ENCODE results near the gene DHRS13. TPM values are rescaled to one million over a fixed set of nuclear protein-coding genes. Genes with fewer than 3 reads are reported as not detected.

DHRS13 gene
- total and polyA plus RNA-seq, 2 experiments from 2014 or later: 2.6 to 5.2 TPM

DNA sequence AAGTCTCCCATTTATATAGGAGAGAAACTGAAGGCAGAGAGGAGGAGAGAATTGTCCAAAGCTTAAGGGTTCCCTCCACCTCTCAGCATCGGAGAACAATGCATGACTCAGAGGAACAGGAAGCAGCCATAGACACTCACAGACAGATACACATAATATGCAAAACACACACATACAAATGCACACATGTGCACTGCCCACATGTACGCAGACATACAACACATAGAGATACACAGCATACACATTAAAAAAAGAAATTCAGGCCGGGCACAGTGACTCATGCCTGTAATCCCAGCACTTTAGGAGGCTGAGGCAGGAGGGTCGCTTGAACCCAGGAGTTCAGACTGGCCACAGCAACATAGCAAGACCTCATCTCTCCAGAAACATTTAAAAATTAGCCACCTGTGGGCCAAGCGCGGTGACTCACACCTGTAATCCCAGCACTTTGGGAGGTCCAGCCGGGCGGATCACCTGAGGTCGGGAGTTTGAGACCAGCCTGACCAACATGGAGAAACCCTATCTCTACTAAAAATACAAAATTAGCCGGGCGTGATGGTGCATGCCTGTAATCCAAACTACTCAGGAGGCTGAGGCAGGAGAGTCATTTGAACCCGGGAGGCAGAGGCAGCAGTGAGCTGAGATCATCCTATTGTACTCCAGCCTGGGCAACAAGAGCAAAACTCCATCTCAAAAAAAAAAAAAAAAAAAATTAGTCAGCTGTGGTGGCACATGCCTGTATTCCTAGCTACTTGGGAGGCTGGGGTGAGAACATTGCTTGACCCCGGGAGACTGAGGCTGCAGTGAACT lies 36.7 kb downstream of the DHRS13 start:
- H2AFZ ChIP-seq: peak overlapping the region; percentile 65; the same call in 1 of the 2 replicates
- H4K20me1 ChIP-seq (ENCODE audit: insufficient read depth): no peaks in the 10 kb centered on the region
- no peaks in the 10 kb centered on the region for H3K79me2 ChIP-seq (ENCODE audit: insufficient read depth)
- H3K27me3 ChIP-seq (replicated peaks; ENCODE audit: insufficient read depth): no peaks in the 10 kb centered on the region
- 84 to 85% methylated on average over 13 of the region's 13 CpGs for WGBS, 2 experiments (ENCODE audit: low coverage in 1 of 2, low lambda C conversion rate in 2 of 2, missing lambda C conversion rate in 2 of 2)
- H3K9me3 ChIP-seq (ENCODE audit: low read depth): no peaks in the 10 kb centered on the region
- H3F3A ChIP-seq (ENCODE audit: insufficient read depth): no peaks in the 10 kb centered on the region
- no peaks in the 10 kb centered on the region for H3K9me2 ChIP-seq (ENCODE audit: insufficient read depth)
- H3K27ac ChIP-seq: no peak overlapping the region
- H3K4me1 ChIP-seq (ENCODE audit: insufficient read depth): no peaks in the 10 kb centered on the region
- in situ Hi-C loops (cut with MboI): no loop called here
- no peak overlapping the region for H3K9ac ChIP-seq
- no peak overlapping the region for H3K4me3 ChIP-seq
- TF ChIP-seq EZH2phosphoT487 (IDR thresholded peaks at IDR 0.05; ENCODE audit: insufficient read depth, low read depth): no peak
- no peak for TF ChIP-seq EZH2 (IDR thresholded peaks at IDR 0.05; ENCODE audit: insufficient read depth, poor library complexity, severe bottlenecking)
- H3K36me3 ChIP-seq (ENCODE audit: low read depth): no peaks in the 10 kb centered on the region
- H3K4me2 ChIP-seq (ENCODE audit: unreplicated experiment): no peak overlapping the region
- DNase-seq: peak; percentile 51

DNA sequence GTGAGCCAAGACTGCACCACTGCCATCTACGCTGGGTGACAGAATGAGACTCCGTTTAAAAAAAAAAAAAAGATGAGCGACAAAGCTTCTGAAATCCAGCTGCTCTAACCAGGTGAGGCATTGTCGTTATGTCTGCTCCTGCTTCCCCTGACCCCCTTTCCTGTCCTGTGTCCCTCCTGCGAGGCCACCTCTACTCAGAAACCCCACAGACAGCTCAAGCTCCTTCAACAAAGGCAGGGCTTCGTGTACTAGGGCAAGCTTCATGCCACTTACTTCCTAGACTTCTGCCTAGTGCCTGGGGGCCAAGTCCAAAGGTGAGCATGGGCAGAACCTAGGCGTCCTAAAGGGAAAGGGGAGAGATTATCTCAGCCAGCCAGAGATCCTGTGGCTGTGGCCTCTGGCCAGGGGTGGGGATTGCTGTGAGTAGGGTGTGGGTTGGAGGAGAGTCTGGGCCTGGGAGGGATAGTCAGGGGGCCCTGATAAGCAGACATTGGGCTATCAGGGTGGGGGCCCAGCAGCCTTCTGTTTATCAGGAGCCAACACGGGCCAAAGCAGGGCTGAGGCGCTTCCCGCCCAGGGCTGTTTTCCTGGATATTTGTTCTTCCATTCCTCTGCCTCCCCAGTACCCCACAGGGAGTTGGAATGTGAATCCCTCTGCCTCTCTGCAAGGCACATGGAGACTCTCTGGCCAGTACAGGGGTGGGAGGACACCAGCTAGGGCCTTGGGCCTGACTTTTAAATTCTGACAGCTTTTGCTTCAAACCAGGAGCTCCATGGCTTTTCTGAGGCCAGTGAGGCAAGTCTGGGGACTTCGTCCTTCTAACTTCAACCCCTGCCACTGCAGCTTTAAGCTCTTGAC lies 37.7 kb downstream of the DHRS13 start:
- Histone ChIP-seq H3K36me3 (ENCODE audit: low read depth) (no peaks in the 10 kb centered on the region), H3K4me1 (ENCODE audit: insufficient read depth) (no peaks in the 10 kb centered on the region), H3K4me3 (no peak overlapping the region), H3K4me2 (ENCODE audit: unreplicated experiment) (no peak overlapping the region), H3F3A (ENCODE audit: insufficient read depth) (no peaks in the 10 kb centered on the region), H3K9me2 (ENCODE audit: insufficient read depth) (no peaks in the 10 kb centered on the region), H3K9me3 (ENCODE audit: low read depth) (no peaks in the 10 kb centered on the region), H4K20me1 (ENCODE audit: insufficient read depth) (no peaks in the 10 kb centered on the region), H3K27ac (no peak overlapping the region), H3K9ac (no peak overlapping the region), H3K79me2 (ENCODE audit: insufficient read depth) (no peaks in the 10 kb centered on the region), H2AFZ (peak overlapping the region; percentile 65; the same call in 1 of the 2 replicates), H3K27me3 (replicated peaks; ENCODE audit: insufficient read depth) (no peaks in the 10 kb centered on the region)
- no peak for DNase-seq
- in situ Hi-C loops (cut with MboI): no loop called here
- TF ChIP-seq EZH2 (IDR thresholded peaks at IDR 0.05; ENCODE audit: insufficient read depth, poor library complexity, severe bottlenecking) (no peak), EZH2phosphoT487 (IDR thresholded peaks at IDR 0.05; ENCODE audit: insufficient read depth, low read depth) (no peak)
- WGBS, 2 experiments (ENCODE audit: low coverage in 1 of 2, low lambda C conversion rate in 2 of 2, missing lambda C conversion rate in 2 of 2): 80 to 81% methylated on average over 11 of the region's 11 CpGs

DNA sequence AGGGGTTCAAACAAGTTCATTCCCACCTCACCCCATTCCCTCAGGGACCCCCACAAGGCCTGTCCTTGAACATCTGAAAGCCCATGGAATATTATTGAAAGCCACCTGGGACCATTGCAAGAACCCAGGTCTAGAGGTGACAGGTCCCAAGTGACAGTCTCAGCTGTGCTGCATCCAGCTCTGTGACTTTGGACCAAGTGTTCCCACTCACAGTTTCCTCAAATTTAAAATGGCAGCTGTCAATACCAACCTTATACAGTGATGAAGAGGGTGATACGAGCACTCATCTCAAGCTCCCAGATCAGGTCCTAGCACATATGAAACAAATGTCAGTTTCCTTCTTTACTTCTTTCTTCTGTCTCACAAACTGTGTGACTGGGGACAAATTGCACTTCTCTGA lies 38.9 kb downstream of the DHRS13 start:
- in situ Hi-C loops (cut with MboI): no loop called here
- TF ChIP-seq EZH2 (IDR thresholded peaks at IDR 0.05; ENCODE audit: insufficient read depth, poor library complexity, severe bottlenecking): no peak
- TF ChIP-seq EZH2phosphoT487 (IDR thresholded peaks at IDR 0.05; ENCODE audit: insufficient read depth, low read depth): no peak
- Histone ChIP-seq H3K79me2 (ENCODE audit: insufficient read depth) (no peaks in the 10 kb centered on the region), H3K27ac (no peak overlapping the region), H2AFZ (no peak overlapping the region), H3K9ac (no peak overlapping the region), H3F3A (ENCODE audit: insufficient read depth) (no peaks in the 10 kb centered on the region), H3K4me3 (no peak overlapping the region), H3K9me3 (ENCODE audit: low read depth) (no peaks in the 10 kb centered on the region), H3K27me3 (replicated peaks; ENCODE audit: insufficient read depth) (no peaks in the 10 kb centered on the region), H3K9me2 (ENCODE audit: insufficient read depth) (no peaks in the 10 kb centered on the region), H3K4me1 (ENCODE audit: insufficient read depth) (no peaks in the 10 kb centered on the region), H4K20me1 (ENCODE audit: insufficient read depth) (no peaks in the 10 kb centered on the region), H3K36me3 (ENCODE audit: low read depth) (peaks cover 6% of the 10 kb centered on the region; the same call in 1 of the 2 replicates), H3K4me2 (ENCODE audit: unreplicated experiment) (no peak overlapping the region)
- 94 to 100% methylated on average over 1 of the region's 1 CpG for WGBS, 2 experiments (ENCODE audit: low coverage in 1 of 2, low lambda C conversion rate in 2 of 2, missing lambda C conversion rate in 2 of 2)
- no peak for DNase-seq

- TF ChIP-seq EZH2 (IDR thresholded peaks at IDR 0.05; ENCODE audit: insufficient read depth, poor library complexity, severe bottlenecking): no peak
- no peak for TF ChIP-seq EZH2phosphoT487 (IDR thresholded peaks at IDR 0.05; ENCODE audit: insufficient read depth, low read depth)
- H4K20me1 ChIP-seq (ENCODE audit: insufficient read depth): no peaks in the 10 kb centered on the region
- no peaks in the 10 kb centered on the region for H3K4me1 ChIP-seq (ENCODE audit: insufficient read depth)
- no peak overlapping the region for H3K4me3 ChIP-seq
- DNase-seq: no peak
- no peaks in the 10 kb centered on the region for H3K9me3 ChIP-seq (ENCODE audit: low read depth)
- no peak overlapping the region for H3K27ac ChIP-seq
- no peaks in the 10 kb centered on the region for H3K9me2 ChIP-seq (ENCODE audit: insufficient read depth)
- in situ Hi-C loops (cut with MboI): no loop called here
- 92 to 97% methylated on average over 3 of the region's 3 CpGs for WGBS, 2 experiments (ENCODE audit: low coverage in 1 of 2, low lambda C conversion rate in 2 of 2, missing lambda C conversion rate in 2 of 2)
- no peaks in the 10 kb centered on the region for H3K79me2 ChIP-seq (ENCODE audit: insufficient read depth)
- no peaks in the 10 kb centered on the region for H3F3A ChIP-seq (ENCODE audit: insufficient read depth)
- H3K9ac ChIP-seq: no peak overlapping the region
- no peak overlapping the region for H2AFZ ChIP-seq
- peaks cover 10% of the 10 kb centered on the region; the same call in 1 of the 2 replicates for H3K36me3 ChIP-seq (ENCODE audit: low read depth)
- H3K27me3 ChIP-seq (replicated peaks; ENCODE audit: insufficient read depth): no peaks in the 10 kb centered on the region
- H3K4me2 ChIP-seq (ENCODE audit: unreplicated experiment): no peak overlapping the region
These were observed 40.3 kb downstream of the DHRS13 start for GRCh38 chr17:28862561-28862960.

Measured in GM23248 (cell line).